Measurements from ENCODE around the gene GPR143. TPM values are rescaled to one million over a fixed set of nuclear protein-coding genes. Genes with fewer than 3 reads are reported as not detected.
"Not testable (repeated sequence)": the region's sequence is repeated elsewhere in the genome, so short reads cannot be mapped to it uniquely, and the experiment has no call there.

The GPR143 gene
- 1.8 TPM for total RNA-seq

DNA sequence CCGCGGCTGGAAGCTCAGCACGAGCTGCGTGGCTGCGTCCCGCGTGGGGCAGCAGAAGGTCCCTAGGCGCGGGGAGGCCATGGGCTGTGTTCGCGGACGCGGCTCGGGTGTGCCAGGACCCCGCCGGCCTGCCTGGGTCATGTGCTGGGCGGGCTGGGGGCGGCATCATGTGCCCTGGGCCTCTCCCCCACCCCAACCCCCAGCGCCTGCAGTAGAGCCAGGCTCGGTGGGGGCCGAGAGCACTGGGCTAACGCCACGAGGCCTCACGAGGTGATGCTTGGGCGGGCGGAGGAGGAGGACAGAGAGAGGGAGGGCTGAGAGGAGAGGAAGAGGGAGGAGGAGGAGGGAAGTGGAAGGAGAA lies at the start of gene GPR143:
GPR143 (minus strand) TSS at position 111 of the 361 bp plus-strand sequence; CDS start at position 81, 30 bp downstream.
- no peak for DNase-seq (ENCODE audit: low spot score)

DNA sequence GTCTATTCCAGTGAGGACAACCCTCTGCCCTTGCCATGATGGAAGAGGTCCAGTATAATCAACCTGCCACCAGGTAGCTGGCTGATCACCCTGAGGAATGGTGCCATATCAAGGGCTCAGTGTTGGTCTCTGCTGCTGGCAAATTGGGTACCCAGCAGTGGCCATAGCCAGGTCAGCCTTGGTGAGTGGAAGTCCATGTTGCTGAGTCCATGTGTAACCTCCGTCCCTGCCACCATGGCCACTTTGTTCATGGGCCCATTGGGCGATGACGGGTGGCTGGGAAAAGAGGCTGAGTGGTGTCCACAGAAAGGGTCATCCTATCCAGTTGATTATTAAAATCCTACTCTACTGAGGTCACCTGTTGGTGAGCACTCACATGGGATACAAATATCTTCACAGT lies 45.4 kb upstream of the GPR143 start:
- DNase-seq (ENCODE audit: low spot score), result not testable (repeated sequence)

DNA sequence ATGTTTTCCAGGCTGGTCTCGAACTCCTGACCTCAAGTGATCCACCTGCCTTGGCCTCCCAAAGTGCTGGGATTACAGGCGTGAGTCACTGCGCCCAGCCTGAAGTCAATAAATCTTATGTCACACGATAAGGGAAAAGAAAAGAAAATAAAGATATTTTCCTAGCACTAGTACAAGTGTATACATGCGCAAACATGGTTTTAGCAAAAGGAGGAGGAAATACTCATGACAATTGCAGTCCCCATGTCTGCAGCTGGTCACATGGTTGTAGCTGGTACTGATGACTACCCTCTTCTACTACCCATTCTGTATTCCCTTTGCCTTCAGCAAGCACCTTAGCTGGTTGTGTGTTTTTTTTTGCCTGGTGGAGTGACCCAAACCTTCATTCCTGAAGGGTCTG lies 44.2 kb upstream of the GPR143 start:
- DNase-seq (ENCODE audit: low spot score), result not testable (repeated sequence)

- DNase-seq (ENCODE audit: low spot score), result peak; percentile 53
These were observed 41.9 kb upstream of the GPR143 start for GRCh38 chrX:9807355-9808182.

DNA sequence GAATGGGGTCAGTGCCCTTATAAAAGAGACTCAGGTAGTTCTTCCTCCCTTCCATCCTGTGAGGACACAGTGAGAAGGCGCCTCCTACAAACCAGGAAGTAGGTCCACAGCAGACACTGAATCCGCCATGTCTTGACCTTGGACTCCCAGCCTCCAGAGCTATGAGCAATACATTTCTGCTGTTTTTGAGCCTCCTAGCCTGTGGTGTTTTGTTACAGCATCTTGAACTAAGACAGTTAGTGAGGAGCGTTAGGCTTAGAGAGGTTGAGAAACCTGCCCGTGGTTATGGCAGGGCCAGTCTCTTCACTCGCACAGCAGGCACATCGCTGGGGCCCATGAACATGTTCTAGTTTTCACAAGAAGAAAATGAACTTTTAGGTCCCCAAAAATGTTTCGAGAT lies 40.3 kb upstream of the GPR143 start:
- no peak for DNase-seq (ENCODE audit: low spot score)

DNA sequence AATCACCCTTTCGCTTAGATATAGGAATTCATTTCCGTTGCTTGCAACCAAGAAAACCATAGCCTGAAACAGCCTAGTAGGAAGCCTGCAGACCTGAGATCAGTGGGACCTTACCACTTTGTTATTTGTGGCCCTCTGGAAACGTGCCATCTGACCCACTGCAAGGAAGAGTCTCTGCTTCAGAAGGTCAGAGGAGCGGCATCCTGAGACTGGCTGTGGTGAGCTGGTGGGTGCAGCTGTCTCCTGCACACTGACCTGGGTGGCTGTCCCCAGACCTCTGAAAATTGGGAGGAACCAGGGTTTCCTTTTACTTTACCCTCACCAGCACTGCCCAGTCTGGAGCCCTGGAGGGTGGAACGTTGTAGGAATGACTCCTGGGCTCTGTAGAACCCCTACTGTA lies 38.8 kb upstream of the GPR143 start:
- DNase-seq (ENCODE audit: low spot score), result no peak

DNA sequence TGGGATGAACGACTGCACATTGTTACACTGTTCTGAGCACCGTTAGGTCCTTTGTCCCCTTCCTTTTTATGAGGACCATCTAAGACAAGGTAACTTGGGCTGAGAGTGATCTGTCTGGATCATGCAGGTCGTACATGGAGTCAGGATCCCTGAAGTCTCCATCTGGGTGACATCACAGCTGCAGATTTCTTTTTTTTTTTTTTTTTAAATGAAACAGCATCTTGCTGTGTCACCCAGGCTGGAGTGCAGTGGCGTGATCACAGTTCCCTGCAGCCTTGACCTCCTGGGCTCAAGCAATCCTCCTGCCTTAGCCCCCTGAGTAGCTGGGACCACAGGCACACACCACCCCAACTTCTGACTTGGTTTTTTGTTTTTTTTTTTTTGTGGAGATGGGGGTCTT lies 37.1 kb upstream of the GPR143 start:
- DNase-seq (ENCODE audit: low spot score), result no peak

GRCh38 chrX:9797384-9798360 lies 32.0 kb upstream of the GPR143 start:
- DNase-seq (ENCODE audit: low spot score), result no peak

DNA sequence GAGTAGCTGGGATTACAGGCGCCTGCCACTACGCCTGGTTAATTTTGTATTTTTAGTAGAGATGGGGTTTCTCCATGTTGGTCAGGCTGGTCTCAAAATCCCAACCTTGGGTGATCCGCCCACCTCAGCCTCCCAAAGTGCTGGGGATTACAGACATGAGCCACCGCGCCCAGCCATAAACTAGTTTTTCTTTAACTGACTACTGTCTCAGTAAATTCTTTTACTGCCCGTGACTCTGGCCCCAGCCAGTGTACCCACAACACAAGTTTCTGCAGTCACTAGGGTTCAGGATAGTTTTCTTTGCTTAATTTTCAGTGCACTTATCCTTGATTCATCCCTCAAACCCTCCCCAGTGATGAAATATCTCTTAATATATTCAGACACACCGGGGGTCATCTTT lies 28.8 kb upstream of the GPR143 start:
- no peak for DNase-seq (ENCODE audit: low spot score)

- DNase-seq (ENCODE audit: low spot score), result no peak
These were observed 25.2 kb upstream of the GPR143 start for GRCh38 chrX:9790866-9791265.

GRCh38 chrX:9789555-9789954 lies 23.9 kb upstream of the GPR143 start:
- no peak for DNase-seq (ENCODE audit: low spot score)

DNA sequence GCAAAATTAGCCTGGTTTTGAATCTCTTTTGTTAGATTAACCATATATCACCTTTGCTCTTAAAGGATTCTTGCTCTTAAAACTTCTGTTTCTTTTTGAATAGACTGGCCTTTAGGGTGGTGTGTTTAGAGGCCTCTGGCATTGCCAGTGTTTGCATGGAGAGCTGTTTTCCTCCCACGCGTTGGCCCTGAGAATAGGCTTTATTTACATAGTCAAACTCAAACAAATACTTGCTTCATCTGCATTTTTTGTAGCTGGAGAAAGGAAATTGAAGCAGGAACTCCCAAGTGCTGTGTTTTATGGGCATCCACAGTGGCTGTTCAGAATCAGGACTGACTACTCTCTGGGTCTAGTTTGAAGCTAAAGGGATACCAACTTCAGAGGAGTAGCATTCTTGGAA lies 23.3 kb upstream of the GPR143 start:
- DNase-seq (ENCODE audit: low spot score), result no peak

- no peak for DNase-seq (ENCODE audit: low spot score)
These were observed 21.4 kb upstream of the GPR143 start for GRCh38 chrX:9786798-9787635.

- DNase-seq (ENCODE audit: low spot score), result no peak
These were observed 20.5 kb upstream of the GPR143 start, which contains the start of gene SHROOM2 for GRCh38 chrX:9785944-9786797. TSS of gene SHROOM2 (plus strand) at chrX:9786429. CDS start at chrX:9786546, 117 bp downstream.

DNA sequence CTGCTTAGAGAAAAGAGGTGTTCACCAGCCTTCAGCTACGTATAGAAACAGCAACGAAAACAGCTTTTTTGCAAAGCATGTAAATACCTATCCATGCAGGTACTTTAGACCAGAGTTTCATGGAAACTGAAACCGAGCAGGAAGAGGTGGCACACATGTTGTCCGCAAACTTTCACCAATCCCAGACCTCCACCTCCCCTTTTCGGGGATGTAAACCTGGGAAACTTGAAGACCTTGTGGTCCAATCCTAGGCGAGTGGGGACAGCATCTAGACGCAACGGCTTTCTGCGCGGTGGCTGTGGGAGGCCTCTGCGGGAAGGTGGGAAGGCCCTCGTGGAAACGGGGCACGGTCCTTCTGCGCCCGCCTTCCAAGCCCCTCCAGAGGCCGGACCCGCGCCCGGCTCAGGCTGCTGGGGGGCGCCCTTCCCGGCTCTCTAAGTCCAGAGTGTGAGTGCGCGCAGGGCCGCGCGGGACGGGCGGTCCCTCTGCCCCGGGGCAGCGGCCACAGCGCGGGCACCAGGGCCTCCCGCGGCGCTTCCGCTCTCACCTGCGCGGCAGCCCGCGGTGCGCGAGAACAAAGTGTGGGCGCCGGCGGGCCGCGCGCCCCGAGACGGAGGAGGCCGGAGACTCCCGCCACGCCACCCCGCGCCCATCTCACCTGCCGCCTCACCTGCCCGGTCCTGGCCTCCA lies 19.8 kb upstream of the GPR143 start:
- DNase-seq (ENCODE audit: low spot score), result no peak

- DNase-seq (ENCODE audit: low spot score), result no peak
These were observed 18.7 kb upstream of the GPR143 start for GRCh38 chrX:9784332-9784731.

GRCh38 chrX:9781941-9782340 lies 16.3 kb upstream of the GPR143 start:
- no peak for DNase-seq (ENCODE audit: low spot score)

- no peak for DNase-seq (ENCODE audit: low spot score)
These were observed 10.3 kb upstream of the GPR143 start for GRCh38 chrX:9775930-9776329.

DNA sequence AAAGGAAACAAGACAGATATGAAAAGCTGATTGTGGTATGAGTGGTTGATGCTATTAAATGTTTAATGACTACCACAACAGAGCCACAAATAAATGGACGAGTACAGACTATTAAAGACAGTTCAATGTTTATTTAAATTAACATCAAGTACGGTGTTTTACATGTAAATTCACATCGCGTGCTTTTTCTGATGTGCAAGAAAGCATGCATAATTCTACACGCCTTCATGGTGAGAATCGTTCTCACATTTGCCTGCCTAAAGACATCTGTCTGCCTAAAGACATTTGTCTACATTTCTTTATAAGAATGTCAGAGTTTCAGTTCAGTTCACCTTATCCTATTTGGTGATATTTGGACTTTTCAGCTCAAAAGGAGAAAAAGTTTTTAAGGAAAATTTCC lies 7.3 kb upstream of the GPR143 start:
- no peak for DNase-seq (ENCODE audit: low spot score)

GRCh38 chrX:9770319-9770718 lies 4.7 kb upstream of the GPR143 start:
- no peak for DNase-seq (ENCODE audit: low spot score)

Measured in mucosa of gallbladder (tissue), 1 donor.